ENCODE data around the gene GRID1. TPM values are rescaled to one million over a fixed set of nuclear protein-coding genes. Genes with fewer than 3 reads are reported as not detected.

GRID1 gene
- total RNA-seq, 1 donor from 2014 or later: 1.1 TPM

GRCh38 chr10:86001521-86001920 is 365.1 kb downstream of the GRID1 start:
- Mint-ChIP-seq H3K4me3 (no peak overlapping the region), H3K4me1 (no peaks in the 10 kb centered on the region), H3K36me3 (ENCODE audit: low read depth) (no peaks in the 10 kb centered on the region), H3K9me3 (peaks cover 4% of the 10 kb centered on the region), H3K27me3 (ENCODE audit: low read depth) (no peaks in the 10 kb centered on the region), H3K27ac (ENCODE audit: unreplicated experiment) (no peak overlapping the region)
- no peak for DNase-seq (ENCODE audit: low read depth, low spot score)
- TF ChIP-seq CTCF (conservative IDR thresholded peaks at IDR 0.05): no peak

- Mint-ChIP-seq H3K36me3 (ENCODE audit: low read depth) (no peaks in the 10 kb centered on the region), H3K4me1 (peaks cover 12% of the 10 kb centered on the region), H3K27ac (ENCODE audit: unreplicated experiment) (no peak overlapping the region), H3K27me3 (ENCODE audit: low read depth) (no peaks in the 10 kb centered on the region), H3K4me3 (no peak overlapping the region), H3K9me3 (peaks cover 2% of the 10 kb centered on the region)
- DNase-seq (ENCODE audit: low read depth, low spot score): no peak
- no peak for TF ChIP-seq CTCF (conservative IDR thresholded peaks at IDR 0.05)
Measured at GRCh38 chr10:85997544-85997943, 369.1 kb downstream of the GRID1 start.

GRCh38 chr10:85995791-85996190 is 370.8 kb downstream of the GRID1 start:
- H3K27me3 Mint-ChIP-seq (ENCODE audit: low read depth): no peaks in the 10 kb centered on the region
- no peaks in the 10 kb centered on the region for H3K36me3 Mint-ChIP-seq (ENCODE audit: low read depth)
- H3K4me1 Mint-ChIP-seq: peaks cover 12% of the 10 kb centered on the region
- no peak overlapping the region for H3K4me3 Mint-ChIP-seq
- no peak overlapping the region for H3K27ac Mint-ChIP-seq (ENCODE audit: unreplicated experiment)
- no peak for DNase-seq (ENCODE audit: low read depth, low spot score)
- TF ChIP-seq CTCF (conservative IDR thresholded peaks at IDR 0.05): peak; percentile 63
- peaks cover 2% of the 10 kb centered on the region for H3K9me3 Mint-ChIP-seq

- Mint-ChIP-seq H3K36me3 (ENCODE audit: low read depth) (no peaks in the 10 kb centered on the region), H3K4me1 (peaks cover 12% of the 10 kb centered on the region), H3K27me3 (ENCODE audit: low read depth) (no peaks in the 10 kb centered on the region), H3K9me3 (peaks cover 2% of the 10 kb centered on the region), H3K27ac (ENCODE audit: unreplicated experiment) (no peak overlapping the region), H3K4me3 (no peak overlapping the region)
- no peak for DNase-seq (ENCODE audit: low read depth, low spot score)
- no peak for TF ChIP-seq CTCF (conservative IDR thresholded peaks at IDR 0.05)
Measured at GRCh38 chr10:85993840-85994507, 372.6 kb downstream of the GRID1 start.

GRCh38 chr10:85993140-85993539 is 373.5 kb downstream of the GRID1 start:
- no peak overlapping the region for H3K4me3 Mint-ChIP-seq
- H3K4me1 Mint-ChIP-seq: peaks cover 12% of the 10 kb centered on the region
- H3K36me3 Mint-ChIP-seq (ENCODE audit: low read depth): no peaks in the 10 kb centered on the region
- peaks cover 2% of the 10 kb centered on the region for H3K9me3 Mint-ChIP-seq
- no peak overlapping the region for H3K27ac Mint-ChIP-seq (ENCODE audit: unreplicated experiment)
- DNase-seq (ENCODE audit: low read depth, low spot score): no peak
- H3K27me3 Mint-ChIP-seq (ENCODE audit: low read depth): no peaks in the 10 kb centered on the region
- TF ChIP-seq CTCF (conservative IDR thresholded peaks at IDR 0.05): no peak

All from neural crest cell (in vitro differentiated cells).